Karpas-422 (cell line): Measurements from ENCODE around the gene ALPP. TPM values are rescaled to one million over a fixed set of nuclear protein-coding genes. Genes with fewer than 3 reads are reported as not detected.
"Not testable (repeated sequence)": the region's sequence is repeated elsewhere in the genome, so short reads cannot be mapped to it uniquely, and the experiment has no call there.

ENCODE experiments used
- DNase-seq: peaks from one replicate; pipeline ENCODE4 v3.0.0-alpha.2; 2015
- H2AFZ ChIP-seq: fragments of 200-600 bp; sonication (generic); 2 replicates; pipeline ENCODE4 v1.6.1; 2014; ENCODE audit warnings: antibody characterized with exemption, low read length, mixed read lengths
- H3K27ac ChIP-seq: fragments of 200-600 bp; sonication (generic); 2 replicates; pipeline ENCODE4 v1.5.1; 2014; ENCODE audit warnings: mild to moderate bottlenecking, low read length, moderate library complexity
- H3K27me3 ChIP-seq: fragments of 200-600 bp; sonication (generic); 2 replicates; pipeline ENCODE4 v1.6.1; 2014; ENCODE audit warnings: low read length, mixed read lengths
- H3K36me3 ChIP-seq: fragments of 200-600 bp; sonication (generic); 2 replicates; pipeline ENCODE4 v1.6.1; 2014; ENCODE audit warnings: low read length, mixed read lengths; ENCODE audit not compliant: insufficient read depth
- H3K4me1 ChIP-seq: fragments of 200-600 bp; sonication (generic); 2 replicates; pipeline ENCODE4 v1.6.1; 2014; ENCODE audit warnings: mild to moderate bottlenecking, low read length, mixed read lengths
- H3K4me2 ChIP-seq: fragments of 200-600 bp; sonication (generic); 2 replicates; pipeline ENCODE4 v1.6.1; 2014; ENCODE audit warnings: low read length, low read depth, mild to moderate bottlenecking; ENCODE audit not compliant: poor library complexity, severe bottlenecking
- H3K4me3 ChIP-seq: fragments of 200-600 bp; sonication (generic); 2 replicates; pipeline ENCODE4 v1.5.1; 2014; ENCODE audit warnings: mild to moderate bottlenecking, antibody characterized with exemption, low read length, mixed read lengths
- H3K79me2 ChIP-seq: fragments of 200-600 bp; sonication (generic); 2 replicates; pipeline ENCODE4 v1.6.1; 2014; ENCODE audit warnings: mild to moderate bottlenecking, low read length, mixed read lengths
- H3K9ac ChIP-seq: fragments of 200-600 bp; sonication (generic); 2 replicates; pipeline ENCODE4 v1.6.0; 2014; ENCODE audit warnings: low read length
- H3K9me2 ChIP-seq: fragments of 200-600 bp; sonication (generic), shearing (Covaris generic); replicated peaks from 2 replicates; pipeline ENCODE4 v1.6.0; 2014; ENCODE audit warnings: mild to moderate bottlenecking, low read length, moderate library complexity; ENCODE audit not compliant: insufficient read depth
- H3K9me3 ChIP-seq: fragments of 300-700, 200-600 bp; sonication (generic); 2 replicates; pipeline ENCODE4 v1.6.1; 2014; ENCODE audit warnings: low read length, mixed read lengths
- H4K20me1 ChIP-seq: fragments of 200-600 bp; sonication (generic); 2 replicates; pipeline ENCODE4 v1.6.1; 2014; ENCODE audit warnings: mild to moderate bottlenecking, antibody characterized with exemption, low read length, low read depth; ENCODE audit not compliant: insufficient read depth
- total RNA-seq: library from RNA; depleted of rRNA; stranded (reverse); fragments of >200 nt; shearing (Covaris generic); gene quantifications from 2 replicates; pipeline ENCODE4 v1.2.3, GENCODE V29; 2014; ENCODE audit warnings: low replicate concordance

The ALPP gene
- total RNA-seq, 1 experiment from 2014 or later, result not detected

GRCh38 chr2:232396683-232397082 is 18.1 kb downstream of the ALPP start:
- DNase-seq, result no peak
- Histone ChIP-seq H3K9me3 (no peaks in the 10 kb centered on the region), H3K4me1 (no peaks in the 10 kb centered on the region), H3K27me3 (no peaks in the 10 kb centered on the region), H3K4me2 (no peak overlapping the region), H3K4me3 (no peak overlapping the region), H4K20me1 (no peaks in the 10 kb centered on the region), H3K27ac (no peak overlapping the region), H3K36me3 (no peaks in the 10 kb centered on the region), H3K79me2 (no peaks in the 10 kb centered on the region), H3K9ac (no peak overlapping the region), H2AFZ (no peak overlapping the region), H3K9me2 (no peaks in the 10 kb centered on the region)

DNA sequence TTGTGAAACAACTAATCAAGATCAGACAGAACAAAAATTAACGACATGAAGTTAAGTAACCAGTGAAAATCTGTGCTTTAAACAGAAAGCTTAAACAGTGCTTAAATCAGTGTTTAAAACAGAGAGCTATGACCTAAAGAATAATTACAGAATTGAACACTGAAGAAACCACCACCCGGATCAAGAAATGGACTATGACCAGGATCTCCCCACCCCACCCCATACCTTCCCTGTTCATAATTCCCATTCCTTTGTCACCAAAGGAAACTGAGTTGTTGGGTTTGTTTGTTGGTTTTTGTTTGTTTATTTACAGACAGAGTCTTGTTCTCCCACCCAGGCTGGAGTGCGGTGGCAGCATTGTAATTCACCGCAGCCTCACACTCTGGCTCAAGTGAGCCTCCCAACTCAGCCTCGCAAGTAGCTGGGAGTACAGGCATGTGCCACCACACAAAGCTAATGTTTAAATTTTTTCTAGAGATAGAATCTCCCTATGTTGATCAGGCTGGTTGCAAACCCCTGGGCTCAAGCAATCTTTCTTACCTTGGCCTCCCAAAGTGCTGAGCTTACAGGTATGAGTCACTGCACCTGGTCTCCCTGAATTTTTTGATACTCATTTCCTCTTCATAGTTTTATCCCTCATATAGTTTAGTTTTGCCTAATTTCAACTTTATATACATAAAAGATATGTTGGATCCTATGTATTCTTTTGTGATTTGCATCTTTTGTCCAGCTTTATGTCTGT is 19.9 kb downstream of the ALPP start:
- Histone ChIP-seq H3K9me2 (no peaks in the 10 kb centered on the region), H3K27ac (no peak overlapping the region), H3K36me3 (no peaks in the 10 kb centered on the region), H3K4me3 (no peak overlapping the region), H3K27me3 (no peaks in the 10 kb centered on the region), H3K79me2 (no peaks in the 10 kb centered on the region), H2AFZ (no peak overlapping the region), H3K9ac (no peak overlapping the region), H3K9me3 (no peaks in the 10 kb centered on the region), H3K4me1 (no peaks in the 10 kb centered on the region), H3K4me2 (no peak overlapping the region), H4K20me1 (no peaks in the 10 kb centered on the region)
- DNase-seq, result no peak

- Histone ChIP-seq H4K20me1 (no peaks in the 10 kb centered on the region), H3K27ac (no peak overlapping the region), H3K27me3 (no peaks in the 10 kb centered on the region), H3K36me3 (no peaks in the 10 kb centered on the region), H3K4me1 (no peaks in the 10 kb centered on the region), H3K9me3 (no peaks in the 10 kb centered on the region), H3K79me2 (no peaks in the 10 kb centered on the region), H3K4me3 (no peak overlapping the region), H3K9me2 (no peaks in the 10 kb centered on the region), H3K9ac (no peak overlapping the region), H2AFZ (no peak overlapping the region), H3K4me2 (no peak overlapping the region)
- peak; percentile 27 for DNase-seq
Observed at GRCh38 chr2:232400256-232401015, 21.9 kb downstream of the ALPP start.

- no peak overlapping the region for H3K4me2 ChIP-seq
- no peaks in the 10 kb centered on the region for H3K9me2 ChIP-seq
- H3K9ac ChIP-seq, result no peak overlapping the region
- H3K27me3 ChIP-seq, result no peaks in the 10 kb centered on the region
- no peak for DNase-seq
- no peaks in the 10 kb centered on the region for H3K36me3 ChIP-seq
- H3K27ac ChIP-seq, result no peak overlapping the region
- no peaks in the 10 kb centered on the region for H3K79me2 ChIP-seq
- no peaks in the 10 kb centered on the region for H3K9me3 ChIP-seq
- H3K4me1 ChIP-seq, result no peaks in the 10 kb centered on the region
- H2AFZ ChIP-seq, result no peak overlapping the region
- H4K20me1 ChIP-seq, result no peaks in the 10 kb centered on the region
- no peak overlapping the region for H3K4me3 ChIP-seq
Observed at GRCh38 chr2:232402518-232402917, 24.0 kb downstream of the ALPP start.

- H3K79me2 ChIP-seq, result no peaks in the 10 kb centered on the region
- no peaks in the 10 kb centered on the region for H3K9me2 ChIP-seq
- H4K20me1 ChIP-seq, result no peaks in the 10 kb centered on the region
- no peak overlapping the region for H3K4me3 ChIP-seq
- H3K4me1 ChIP-seq, result no peaks in the 10 kb centered on the region
- H3K9me3 ChIP-seq, result no peaks in the 10 kb centered on the region
- H3K27me3 ChIP-seq, result no peaks in the 10 kb centered on the region
- no peak overlapping the region for H2AFZ ChIP-seq
- no peaks in the 10 kb centered on the region for H3K36me3 ChIP-seq
- H3K4me2 ChIP-seq, result no peak overlapping the region
- no peak overlapping the region for H3K9ac ChIP-seq
- no peak overlapping the region for H3K27ac ChIP-seq
- peak; percentile 5 for DNase-seq
Observed at GRCh38 chr2:232405943-232406510, 27.5 kb downstream of the ALPP start.

DNA sequence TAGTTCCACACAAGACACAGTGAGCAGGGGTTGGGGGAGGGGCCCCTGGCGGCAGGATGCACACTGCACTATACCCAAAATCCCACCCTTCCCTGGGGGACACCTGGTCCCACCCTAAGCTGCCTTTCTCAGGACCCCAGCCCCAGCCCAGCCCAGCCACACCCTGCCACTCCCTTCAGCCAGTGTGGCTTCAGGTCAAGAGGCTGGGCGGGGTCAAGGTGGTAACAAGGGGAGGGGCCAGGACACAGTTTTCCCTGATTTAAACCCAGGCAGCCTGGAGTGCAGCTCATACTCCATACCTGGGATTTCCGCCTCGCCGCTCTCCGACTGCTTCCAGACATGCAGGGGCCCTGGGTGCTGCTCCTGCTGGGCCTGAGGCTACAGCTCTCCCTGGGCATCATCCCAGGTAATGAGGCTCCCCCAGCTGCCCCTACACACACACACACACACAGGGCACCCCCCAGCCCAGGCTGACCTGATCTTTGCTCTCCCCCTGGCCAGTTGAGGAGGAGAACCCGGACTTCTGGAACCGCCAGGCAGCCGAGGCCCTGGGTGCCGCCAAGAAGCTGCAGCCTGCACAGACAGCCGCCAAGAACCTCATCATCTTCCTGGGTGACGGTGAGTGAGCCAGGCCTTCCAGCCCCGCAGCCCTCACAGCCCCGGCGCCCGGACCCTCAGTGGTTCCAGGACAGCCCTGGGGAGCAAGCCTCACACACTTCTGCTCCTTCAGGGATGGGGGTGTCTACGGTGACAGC is 28.2 kb downstream of the ALPP start, which contains the start of gene ALPG:
Gene ALPG, plus strand, starts transcription at position 289 of the 755 bp plus-strand sequence. Its CDS starts 51 bp downstream, at position 340.
- H3K27me3 ChIP-seq, result no peaks in the 10 kb centered on the region
- H3K4me3 ChIP-seq, result no peak within 1 kb of the TSS
- no peaks in the 10 kb centered on the region for H3K9me3 ChIP-seq
- H3K79me2 ChIP-seq, result no peaks in the 10 kb centered on the region
- H3K27ac ChIP-seq, result no peak within 1 kb of the TSS
- no peaks in the 10 kb centered on the region for H3K36me3 ChIP-seq
- no peaks in the 10 kb centered on the region for H4K20me1 ChIP-seq
- no peaks in the 10 kb centered on the region for H3K9me2 ChIP-seq
- no peak within 1 kb of the TSS for H3K9ac ChIP-seq
- peaks cover 1% of the 10 kb centered on the region; the same call in 1 of the 2 replicates for H3K4me1 ChIP-seq
- H2AFZ ChIP-seq, result no peak within 1 kb of the TSS
- no peak within 1 kb of the TSS for H3K4me2 ChIP-seq
- peak; percentile 25 for DNase-seq

DNA sequence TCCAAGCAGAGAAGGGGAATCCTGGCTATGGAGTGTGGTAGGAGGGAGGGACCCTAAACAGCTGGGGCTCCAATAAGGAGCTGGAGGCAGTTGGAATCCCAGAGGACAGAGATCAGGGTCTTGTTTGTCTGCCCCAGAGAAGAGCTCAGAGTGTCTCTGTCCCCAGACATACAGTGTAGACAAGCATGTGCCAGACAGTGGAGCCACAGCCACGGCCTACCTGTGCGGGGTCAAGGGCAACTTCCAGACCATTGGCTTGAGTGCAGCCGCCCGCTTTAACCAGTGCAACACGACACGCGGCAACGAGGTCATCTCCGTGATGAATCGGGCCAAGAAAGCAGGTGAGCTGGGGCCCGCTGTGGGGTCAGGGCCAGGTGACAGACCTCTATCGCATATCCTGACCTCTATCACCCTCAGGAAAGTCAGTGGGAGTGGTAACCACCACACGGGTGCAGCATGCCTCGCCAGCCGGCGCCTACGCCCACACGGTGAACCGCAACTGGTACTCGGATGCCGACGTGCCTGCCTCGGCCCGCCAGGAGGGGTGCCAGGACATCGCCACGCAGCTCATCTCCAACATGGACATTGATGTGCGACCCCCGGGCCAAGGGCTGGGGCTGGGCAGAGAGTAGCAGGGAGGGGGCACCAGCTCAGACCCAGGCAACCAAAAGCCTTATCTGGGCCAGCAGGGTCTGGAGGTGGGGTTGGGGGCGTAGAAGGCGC is 29.0 kb downstream of the ALPP start:
- not testable (repeated sequence) for H3K9me3 ChIP-seq, H3K79me2 ChIP-seq, H3K4me2 ChIP-seq, H4K20me1 ChIP-seq, H3K4me1 ChIP-seq, H3K27ac ChIP-seq, H3K36me3 ChIP-seq, H3K4me3 ChIP-seq, H2AFZ ChIP-seq, H3K9me2 ChIP-seq, H3K27me3 ChIP-seq, H3K9ac ChIP-seq
- peak; percentile 10 for DNase-seq
